ENCODE data around the gene RAX. TPM values are rescaled to one million over a fixed set of nuclear protein-coding genes. Genes with fewer than 3 reads are reported as not detected.

Gene RAX
- polyA plus RNA-seq, 1 donor (not counting 4 experiments of a cell fraction or from before 2014, with no cell fraction given) = not detected

GRCh38 chr18:59272221-59272888 is 899 bp downstream of the RAX start:
- Histone ChIP-seq H3K27me3 (ENCODE audit: control insufficient read depth, extremely low read depth, insufficient read depth, low read length) (peaks cover 97% of the 10 kb centered on the region), H3K36me3 (ENCODE audit: control insufficient read depth in 2 of 2, extremely low read depth in 1 of 2, insufficient read depth in 2 of 2, low read length in 2 of 2) (no peaks in the 10 kb centered on the region), H3K27ac (ENCODE audit: control insufficient read depth, insufficient read depth, low read length) (no peak overlapping the region), H3K9me1 (ENCODE audit: control insufficient read depth, extremely low read depth, insufficient read depth, low read length) (no peaks in the 10 kb centered on the region), H3K9me3 (ENCODE audit: control insufficient read depth, low read depth, low read length) (no peaks in the 10 kb centered on the region), H4K20me1 (ENCODE audit: control insufficient read depth, extremely low read depth, insufficient read depth, low read length) (peaks cover 2% of the 10 kb centered on the region), H3K4me1 (ENCODE audit: control insufficient read depth, extremely low read depth, insufficient read depth, low read length) (peaks cover 6% of the 10 kb centered on the region), H2AFZ (ENCODE audit: control insufficient read depth, low read length) (no peak overlapping the region), H3K79me2 (ENCODE audit: control insufficient read depth, insufficient read depth, low read length) (no peaks in the 10 kb centered on the region), H3K9ac (ENCODE audit: control insufficient read depth, extremely low read depth, insufficient read depth, low read length) (no peak overlapping the region), H3K4me3 (ENCODE audit: control insufficient read depth in 2 of 3, extremely low read depth in 1 of 3, insufficient read depth in 2 of 3, low read depth in 1 of 3, low read length in 3 of 3) (peak overlapping the region in 1 of 3 experiments; percentile 20), H3K4me2 (ENCODE audit: control insufficient read depth, extremely low read depth, insufficient read depth, low read depth, low read length) (peak overlapping the region; percentile 48)
- no peak for DNase-seq (ENCODE audit: low read depth, low spot score)
- dilution Hi-C loops (cut with MboI; ENCODE audit: extremely low pct_ligation_motif_present, low sequenced_read_pairs) = no loop called here
- TF ChIP-seq CTCF (optimal IDR thresholded peaks at IDR 0.05 in 1 of 3, IDR thresholded peaks at IDR 0.05 in 1 of 3, conservative IDR thresholded peaks at IDR 0.05 in 1 of 3; ENCODE audit: extremely low read depth in 1 of 3, insufficient read depth in 2 of 3, low read length in 3 of 3) = no peak
- TF ChIP-seq EZH2 (IDR thresholded peaks at IDR 0.05; ENCODE audit: low read length) = peak; percentile 91
- FAIRE-seq = no peak

GRCh38 chr18:59271606-59272220 is 1.5 kb downstream of the RAX start:
- dilution Hi-C loops (cut with MboI; ENCODE audit: extremely low pct_ligation_motif_present, low sequenced_read_pairs) = no loop called here
- Histone ChIP-seq H3K79me2 (ENCODE audit: control insufficient read depth, insufficient read depth, low read length) (no peaks in the 10 kb centered on the region), H3K9me3 (ENCODE audit: control insufficient read depth, low read depth, low read length) (no peaks in the 10 kb centered on the region), H4K20me1 (ENCODE audit: control insufficient read depth, extremely low read depth, insufficient read depth, low read length) (peaks cover 5% of the 10 kb centered on the region), H3K9ac (ENCODE audit: control insufficient read depth, extremely low read depth, insufficient read depth, low read length) (no peak overlapping the region), H2AFZ (ENCODE audit: control insufficient read depth, low read length) (no peak overlapping the region), H3K27me3 (ENCODE audit: control insufficient read depth, extremely low read depth, insufficient read depth, low read length) (peaks cover 99% of the 10 kb centered on the region), H3K4me1 (ENCODE audit: control insufficient read depth, extremely low read depth, insufficient read depth, low read length) (peaks cover 6% of the 10 kb centered on the region), H3K4me2 (ENCODE audit: control insufficient read depth, extremely low read depth, insufficient read depth, low read depth, low read length) (no peak overlapping the region), H3K36me3 (ENCODE audit: control insufficient read depth in 2 of 2, extremely low read depth in 1 of 2, insufficient read depth in 2 of 2, low read length in 2 of 2) (no peaks in the 10 kb centered on the region), H3K4me3 (ENCODE audit: control insufficient read depth in 2 of 3, extremely low read depth in 1 of 3, insufficient read depth in 2 of 3, low read depth in 1 of 3, low read length in 3 of 3) (no peak overlapping the region), H3K9me1 (ENCODE audit: control insufficient read depth, extremely low read depth, insufficient read depth, low read length) (peaks cover 2% of the 10 kb centered on the region), H3K27ac (ENCODE audit: control insufficient read depth, insufficient read depth, low read length) (no peak overlapping the region)
- DNase-seq (ENCODE audit: low read depth, low spot score) (no peak), FAIRE-seq (no peak)
- TF ChIP-seq EZH2 (IDR thresholded peaks at IDR 0.05; ENCODE audit: low read length) (no peak), CTCF (optimal IDR thresholded peaks at IDR 0.05 in 1 of 3, IDR thresholded peaks at IDR 0.05 in 1 of 3, conservative IDR thresholded peaks at IDR 0.05 in 1 of 3; ENCODE audit: extremely low read depth in 1 of 3, insufficient read depth in 2 of 3, low read length in 3 of 3) (no peak)

Data from keratinocyte (primary cell).